GM19463 (cell line): ENCODE measurements around the gene GAS5.
A peak's percentile ranks its signal among the peaks of the same experiment; 100 is the strongest.
"Not testable (repeated sequence)": the region's sequence is repeated elsewhere in the genome, so short reads cannot be mapped to it uniquely, and the experiment has no call there.

ENCODE experiments used
- ATAC-seq: cut with Tn5 transposase; IDR thresholded peaks from one replicate; pipeline ENCODE4 v1.9.1; 2021; ENCODE audit warnings: mild to moderate bottlenecking, moderate library complexity; ENCODE audit not compliant: unreplicated experiment

Gene GAS5

DNA sequence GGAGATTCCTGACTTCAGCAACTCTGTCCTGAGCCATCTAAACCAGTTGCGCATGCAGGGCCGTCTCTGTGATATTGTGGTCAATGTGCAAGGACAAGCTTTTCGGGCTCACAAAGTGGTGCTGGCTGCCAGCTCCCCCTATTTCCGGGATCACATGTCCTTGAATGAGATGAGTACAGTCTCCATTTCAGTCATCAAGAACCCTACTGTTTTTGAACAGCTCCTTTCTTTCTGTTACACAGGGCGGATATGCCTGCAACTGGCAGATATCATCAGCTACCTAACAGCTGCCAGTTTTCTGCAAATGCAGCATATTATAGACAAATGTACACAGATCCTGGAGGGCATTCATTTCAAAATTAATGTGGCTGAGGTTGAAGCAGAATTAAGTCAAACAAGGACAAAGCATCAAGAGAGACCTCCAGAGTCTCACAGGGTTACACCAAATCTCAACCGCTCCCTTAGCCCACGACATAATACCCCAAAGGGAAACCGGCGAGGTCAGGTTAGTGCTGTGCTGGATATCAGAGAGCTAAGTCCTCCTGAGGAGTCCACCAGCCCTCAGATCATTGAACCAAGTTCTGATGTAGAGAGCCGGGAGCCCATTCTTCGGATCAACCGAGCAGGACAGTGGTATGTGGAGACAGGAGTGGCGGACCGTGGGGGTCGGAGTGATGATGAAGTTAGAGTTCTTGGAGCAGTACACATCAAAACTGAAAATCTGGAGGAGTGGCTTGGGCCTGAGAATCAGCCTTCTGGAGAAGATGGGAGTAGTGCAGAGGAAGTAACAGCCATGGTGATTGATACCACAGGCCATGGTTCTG is 2.7 kb upstream of the GAS5 start:
- ATAC-seq, result peak; percentile 19

DNA sequence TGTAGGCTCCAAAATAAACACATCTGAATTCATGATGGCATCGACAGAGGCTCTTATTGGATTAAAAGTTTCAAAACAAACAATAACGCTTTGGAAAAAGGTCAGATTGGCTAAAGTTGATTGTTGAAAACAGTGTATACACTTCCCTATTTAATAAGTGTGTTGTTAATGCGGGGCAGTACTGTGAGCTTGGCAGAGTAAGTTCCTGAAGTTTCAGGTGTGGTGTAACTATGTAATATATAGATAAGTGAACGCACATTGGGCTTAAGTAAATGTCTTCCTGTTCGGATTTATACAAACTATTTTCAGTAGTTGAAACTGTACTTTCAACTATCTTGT is 1.2 kb upstream of the GAS5 start:
- no peak for ATAC-seq

DNA sequence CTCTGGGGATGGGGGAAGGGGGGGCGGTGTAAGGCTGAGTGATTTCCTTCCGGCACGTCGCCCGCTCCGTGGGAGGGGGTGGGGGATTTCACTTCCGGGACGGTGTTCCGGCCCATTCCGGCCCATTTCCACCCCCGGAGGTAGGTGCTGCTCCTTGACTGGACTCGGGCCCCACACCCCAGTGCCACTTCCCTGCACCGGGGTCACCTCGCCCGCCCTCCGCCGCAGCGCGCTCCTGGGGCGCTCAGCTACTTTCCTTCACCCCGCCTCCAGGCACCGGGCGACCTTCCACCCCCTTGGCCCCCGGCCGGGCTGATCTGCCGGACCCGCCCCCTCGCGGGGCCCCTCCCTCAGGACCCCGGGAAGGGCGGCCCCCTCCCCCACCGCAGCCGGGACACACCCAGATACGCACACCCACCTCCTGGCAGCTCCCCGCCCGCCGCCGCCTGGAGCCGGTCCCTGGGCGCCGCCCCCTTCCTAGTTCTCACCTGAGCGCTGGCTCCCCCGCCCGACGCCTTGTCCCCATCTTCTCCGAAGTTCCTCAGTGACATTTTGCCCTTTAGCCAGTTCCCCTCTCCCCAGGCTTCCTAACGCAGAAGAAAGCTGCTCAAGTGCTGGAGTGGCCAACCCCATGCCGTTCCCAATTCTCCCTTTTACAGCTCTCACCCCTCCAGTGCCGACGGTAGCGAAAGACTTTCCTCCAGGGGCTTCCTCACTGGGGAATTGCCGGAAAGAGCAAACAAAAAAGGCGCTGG is 654 bp upstream of the GAS5 start, which contains the start of gene ZBTB37:
TSS of gene ZBTB37 (plus strand) at position 115 of the 755 bp plus-strand sequence. CDS start 1,846 bp downstream, outside the sequence.
- ATAC-seq, result peak; percentile 65

DNA sequence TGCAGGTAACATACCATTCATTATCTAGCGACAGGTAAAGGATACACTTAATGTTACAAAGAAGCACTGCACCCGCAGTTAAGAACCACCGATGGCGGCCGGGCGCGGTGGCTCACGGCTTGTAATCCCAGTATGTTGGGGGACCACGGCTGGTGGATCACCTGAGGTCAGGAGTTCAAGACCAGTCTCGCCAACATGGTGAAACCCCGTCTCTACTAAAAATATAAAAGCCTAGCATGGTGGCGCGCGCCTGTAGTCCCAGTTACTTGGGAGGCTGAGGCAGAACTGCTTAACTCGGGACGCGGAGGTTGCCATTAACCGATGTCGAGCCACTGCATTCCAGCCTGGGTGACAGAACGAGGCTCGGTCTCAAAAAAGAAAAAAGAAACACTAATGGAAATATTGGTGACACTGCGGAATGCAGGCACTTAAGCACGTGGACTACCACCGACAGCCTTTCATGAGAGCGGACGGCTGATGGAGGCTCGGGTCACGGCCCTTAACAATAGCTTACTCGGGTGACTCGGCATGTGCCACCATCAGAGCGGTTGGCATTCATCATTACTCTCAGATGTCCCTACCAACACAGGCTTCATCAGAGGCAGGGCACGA is 542 bp downstream of the GAS5 start:
- no peak for ATAC-seq

DNA sequence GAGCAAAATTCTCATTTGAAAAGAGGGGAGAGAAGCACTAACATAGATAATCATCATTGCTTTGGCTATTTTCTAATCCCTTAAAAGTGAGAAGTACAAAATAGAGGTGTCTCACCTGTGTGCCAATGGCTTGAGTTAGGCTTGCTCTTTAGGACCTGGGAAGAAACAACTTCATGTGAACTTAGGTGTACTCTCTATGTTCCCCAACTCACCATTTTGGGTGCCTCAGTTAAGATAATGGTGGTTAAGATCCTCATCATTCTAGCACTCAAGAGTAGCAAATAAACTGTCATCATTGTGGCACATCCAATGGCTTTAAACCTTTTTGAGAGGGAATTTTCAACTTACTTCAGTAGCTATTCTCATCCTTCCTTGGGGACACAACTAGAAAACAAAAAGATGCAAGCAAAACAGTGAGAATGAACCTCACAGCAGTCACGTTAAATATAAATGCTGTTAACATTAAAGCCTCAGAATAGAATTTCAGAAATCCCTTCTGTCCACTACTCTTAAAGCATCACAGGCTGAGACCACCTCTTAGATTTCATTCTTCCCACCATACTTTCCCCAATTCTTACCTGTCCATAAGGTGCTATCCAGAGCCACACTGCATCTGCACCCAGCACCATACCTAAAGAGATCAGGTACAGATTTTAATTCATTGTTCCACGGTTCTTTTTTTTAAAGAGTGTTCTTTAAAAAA is 1.2 kb downstream of the GAS5 start:
- ATAC-seq, result no peak

DNA sequence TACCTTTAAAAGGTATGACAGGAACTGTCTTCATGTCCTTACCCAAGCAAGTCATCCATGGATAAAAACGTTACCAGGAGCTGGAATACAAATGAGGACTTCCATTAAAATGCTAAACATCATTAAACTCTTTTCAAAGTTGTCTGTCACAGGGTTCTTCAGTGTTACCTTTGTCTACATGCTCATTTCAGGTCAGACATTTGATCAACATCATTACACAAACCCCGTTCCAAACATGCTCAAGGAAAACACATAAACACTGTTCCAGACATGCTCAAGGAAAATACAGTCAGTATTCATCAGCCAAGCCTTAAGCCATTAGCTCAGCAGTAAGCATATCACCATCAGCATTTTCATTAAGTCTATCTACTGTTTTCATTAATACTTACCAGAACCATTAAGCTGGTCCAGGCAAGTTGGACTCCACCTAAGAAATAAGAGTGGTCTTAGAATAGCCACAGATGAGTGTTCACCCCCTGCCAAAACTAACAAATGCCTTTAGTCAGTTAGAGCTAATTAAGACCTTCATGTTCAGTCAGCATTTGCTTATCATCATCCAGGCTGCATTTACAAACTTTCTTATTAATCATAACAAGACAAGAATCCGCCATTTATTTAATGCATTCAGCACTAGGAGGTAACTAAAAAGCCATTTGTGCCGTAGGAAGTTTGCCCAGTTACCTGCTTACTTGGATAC is 2.2 kb downstream of the GAS5 start:
- no peak for ATAC-seq

DNA sequence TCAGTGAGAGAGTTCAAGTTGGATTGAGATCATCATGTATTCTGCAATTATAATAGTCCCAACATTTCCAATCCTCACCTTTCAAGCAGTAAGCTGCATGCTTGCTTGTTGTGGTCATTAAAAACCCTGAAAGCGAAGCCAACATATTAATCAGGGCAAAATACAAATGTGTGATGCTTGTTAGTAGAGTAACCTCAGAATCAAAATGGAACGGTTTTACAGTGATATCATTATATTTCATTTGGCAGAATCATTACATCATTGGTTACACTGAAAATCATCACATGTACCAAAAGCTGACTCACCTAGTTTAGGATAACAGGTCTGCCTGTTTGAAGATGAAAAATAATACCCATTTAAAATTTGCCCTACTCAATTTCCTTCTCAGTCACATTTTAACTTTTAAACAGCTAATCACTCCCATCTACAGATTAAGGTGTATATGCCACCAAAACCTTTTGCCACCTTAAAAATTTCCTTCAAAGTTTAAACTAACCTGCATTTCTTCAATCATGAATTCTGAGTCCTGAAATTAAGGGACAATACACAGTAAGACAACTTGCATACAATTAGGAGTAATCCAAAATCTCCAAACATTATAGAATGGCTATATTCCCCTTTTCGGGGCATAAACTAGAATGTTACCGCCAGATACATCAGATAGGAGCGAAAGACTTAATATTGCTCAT is 3.5 kb downstream of the GAS5 start:
- no peak for ATAC-seq

DNA sequence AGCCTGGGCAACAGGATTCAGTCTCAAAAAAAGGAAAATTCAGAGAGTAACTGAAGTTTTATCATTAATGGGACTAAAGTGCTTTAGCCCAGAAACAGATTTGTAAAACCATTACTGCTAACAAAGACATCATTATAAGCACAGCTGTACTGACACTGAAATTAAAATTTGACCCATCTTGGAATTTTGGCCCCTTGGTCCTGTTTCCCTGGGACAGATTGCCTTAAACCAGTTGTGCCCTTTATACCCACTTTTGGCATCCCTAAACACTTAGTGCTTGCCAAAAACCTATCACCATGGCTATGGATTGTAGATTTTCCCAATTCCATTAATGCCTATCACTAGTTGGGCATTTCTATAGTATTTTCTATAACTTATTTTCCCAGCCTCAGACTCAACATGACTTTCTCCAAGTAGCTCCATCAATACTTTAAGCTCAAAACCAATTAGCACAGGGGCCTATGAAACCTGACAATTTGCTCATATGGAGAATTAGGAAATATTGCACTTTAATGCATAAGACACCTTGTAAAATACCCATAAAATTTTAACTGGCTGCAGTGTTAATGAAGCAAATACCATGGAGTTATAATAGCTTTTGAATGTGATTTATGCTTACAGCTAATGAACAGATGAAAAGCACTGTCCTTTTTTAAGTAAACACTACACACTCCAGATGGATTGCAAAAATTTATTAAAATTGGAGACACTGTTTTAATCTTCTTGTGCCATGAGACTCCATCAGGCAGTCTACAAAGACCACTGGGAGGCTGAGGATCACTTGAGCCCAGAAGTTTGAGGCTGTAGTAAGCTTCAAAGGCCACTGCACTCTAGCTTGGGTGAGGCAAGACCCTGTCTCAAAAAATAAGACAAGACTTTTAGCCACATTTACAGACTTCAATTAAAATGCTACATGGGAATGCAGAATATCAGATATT is 4.3 kb downstream of the GAS5 start:
- ATAC-seq, result no peak

DNA sequence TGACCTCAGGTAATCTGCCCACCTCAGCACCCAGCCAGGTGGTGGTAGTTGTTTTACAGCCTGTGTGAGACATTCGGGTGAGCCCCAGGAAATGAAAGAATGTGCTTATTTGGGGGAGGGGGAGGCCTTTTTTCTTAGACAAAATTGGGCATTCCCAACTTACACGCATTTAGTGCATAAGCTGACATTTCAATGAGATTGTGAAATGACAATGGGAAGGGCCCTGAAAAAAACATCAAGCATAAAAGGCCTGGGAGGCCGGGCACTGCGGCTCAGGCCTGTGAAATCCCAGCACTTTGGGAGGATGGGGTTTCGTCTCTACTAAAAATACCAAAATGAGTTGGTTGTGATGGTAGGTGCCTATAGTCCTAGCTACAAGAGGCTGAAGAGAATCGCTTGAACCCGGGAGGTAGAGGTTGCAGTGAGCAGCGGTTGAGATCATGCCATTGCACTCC is 5.0 kb downstream of the GAS5 start:
- ATAC-seq, result no peak

DNA sequence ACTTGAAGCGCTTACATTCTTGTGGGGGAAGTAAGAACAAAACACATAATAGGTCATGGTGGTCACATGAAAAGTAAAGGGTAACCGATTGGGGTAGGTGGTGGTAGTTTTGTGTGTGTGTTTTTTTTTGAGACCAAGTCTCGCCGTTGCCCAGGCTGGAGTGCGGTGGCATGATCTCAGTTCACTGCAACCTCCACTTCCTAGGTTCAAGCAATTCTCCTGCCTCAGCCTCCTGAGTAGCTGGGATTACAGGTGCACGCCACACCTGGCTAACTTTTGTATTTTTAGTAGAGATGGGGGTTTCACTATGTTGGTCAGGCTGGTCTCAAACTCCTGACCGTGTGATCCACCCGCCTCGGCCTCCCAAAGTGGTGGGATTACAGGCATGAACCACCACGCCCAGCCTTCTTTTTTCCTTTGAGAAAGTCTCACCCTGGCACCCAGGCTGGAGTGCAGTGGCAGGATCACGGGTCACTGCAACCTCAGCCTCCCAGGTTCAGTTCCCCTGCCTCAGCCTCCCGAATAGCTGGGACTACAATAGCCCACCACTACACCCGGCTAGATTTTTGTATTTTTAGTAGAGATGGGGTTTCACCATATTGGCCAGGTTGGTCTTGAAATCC is 5.5 kb downstream of the GAS5 start:
- not testable (repeated sequence) for ATAC-seq

DNA sequence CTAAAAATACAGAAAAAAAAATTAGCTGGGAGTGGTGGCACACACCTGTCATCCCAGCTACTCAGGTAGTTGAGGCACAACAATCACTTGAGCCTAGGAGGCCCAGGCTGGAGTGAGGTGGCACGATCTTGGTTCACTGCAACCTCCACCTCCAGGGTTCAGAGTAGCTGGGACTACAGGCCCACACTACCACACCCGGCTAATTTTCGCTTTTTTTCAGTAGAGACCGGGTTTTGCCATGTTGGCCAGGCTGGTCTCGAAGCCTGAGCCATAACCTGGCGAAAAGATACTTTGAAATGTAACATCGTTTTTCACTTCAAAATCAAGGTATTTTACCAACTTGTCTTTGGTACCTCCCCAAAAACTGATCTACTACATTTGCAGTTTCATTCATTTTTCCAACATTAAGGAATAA is 6.1 kb downstream of the GAS5 start:
- no peak for ATAC-seq

DNA sequence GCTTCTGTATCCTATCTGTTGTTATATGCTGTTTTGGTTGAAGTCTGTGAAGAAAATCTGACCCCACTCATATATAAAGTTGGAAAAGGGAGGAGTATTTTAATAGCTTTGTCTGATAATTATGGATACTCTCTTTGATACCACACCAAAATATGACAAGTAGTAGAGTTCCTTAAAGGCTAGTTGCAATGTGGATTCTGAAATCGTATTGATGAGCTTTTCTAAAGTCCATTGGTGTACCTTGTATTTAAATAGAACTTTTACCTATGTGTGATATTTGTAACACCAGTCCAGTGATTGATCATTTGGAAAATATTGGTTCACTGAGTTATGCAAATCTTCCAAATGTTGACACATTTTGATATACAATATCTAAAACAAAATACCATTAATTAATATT is 7.7 kb downstream of the GAS5 start:
- no peak for ATAC-seq

DNA sequence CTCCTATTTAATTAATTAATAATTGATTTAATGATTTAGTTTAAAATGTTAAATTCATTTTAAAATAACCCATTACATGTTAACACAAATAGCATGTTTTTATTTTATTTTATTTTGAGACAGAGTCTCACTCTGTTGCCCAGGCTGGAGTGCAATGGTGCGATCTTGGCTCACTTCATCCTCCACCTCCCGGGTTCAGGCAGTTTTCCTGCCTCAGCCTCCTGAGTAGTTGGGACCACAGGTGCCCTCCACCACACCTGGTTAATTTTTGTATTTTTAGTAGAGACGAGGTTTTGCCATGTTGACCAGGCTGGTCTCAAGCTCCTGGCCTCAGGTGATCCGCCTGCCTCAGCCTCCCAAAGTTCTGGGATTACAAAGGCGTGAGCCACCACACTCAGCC is 8.2 kb downstream of the GAS5 start:
- not testable (repeated sequence) for ATAC-seq

DNA sequence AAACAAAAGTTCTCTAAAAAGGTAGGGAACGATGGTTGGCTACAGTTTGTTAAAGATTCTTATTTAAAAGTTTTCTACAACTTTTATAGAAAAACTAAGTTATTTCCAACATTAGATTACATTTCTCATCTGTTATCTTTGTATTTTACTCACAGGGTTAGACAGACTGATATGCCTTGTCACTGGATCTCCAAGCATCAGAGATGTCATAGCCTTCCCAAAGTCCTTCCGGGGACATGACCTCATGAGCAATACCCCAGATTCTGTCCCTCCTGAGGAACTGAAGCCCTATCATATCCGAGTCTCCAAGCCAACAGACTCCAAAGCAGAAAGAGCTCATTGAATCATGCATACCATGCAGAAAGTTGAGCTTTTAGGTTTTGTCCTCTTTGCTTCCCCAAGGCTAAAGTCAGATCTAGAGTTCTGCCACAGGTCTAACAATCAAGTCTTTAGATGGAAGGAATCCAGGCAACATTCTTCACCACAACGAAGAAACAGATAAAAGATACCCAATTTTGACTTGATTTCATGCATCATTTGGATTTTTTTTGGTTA is 10.3 kb downstream of the GAS5 start:
- ATAC-seq, result no peak

DNA sequence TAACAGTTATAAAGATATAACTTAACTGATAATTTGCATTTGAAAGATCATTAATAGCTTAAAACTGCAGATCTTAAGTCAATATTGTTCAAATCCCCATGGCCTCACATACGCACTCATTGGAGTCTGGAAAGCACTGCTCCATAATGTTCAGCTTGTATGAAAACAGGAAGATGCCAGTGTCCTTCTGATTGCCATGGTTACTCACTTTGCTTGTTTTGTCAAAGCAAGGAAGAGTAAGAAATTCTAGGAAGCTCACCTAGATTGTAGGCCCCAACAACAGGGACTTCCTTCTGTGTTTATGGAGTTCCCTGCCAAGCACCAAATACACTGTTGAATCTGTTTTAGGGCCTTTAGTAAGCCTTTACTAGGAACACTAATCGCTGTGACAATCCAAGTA is 10.9 kb downstream of the GAS5 start:
- no peak for ATAC-seq

DNA sequence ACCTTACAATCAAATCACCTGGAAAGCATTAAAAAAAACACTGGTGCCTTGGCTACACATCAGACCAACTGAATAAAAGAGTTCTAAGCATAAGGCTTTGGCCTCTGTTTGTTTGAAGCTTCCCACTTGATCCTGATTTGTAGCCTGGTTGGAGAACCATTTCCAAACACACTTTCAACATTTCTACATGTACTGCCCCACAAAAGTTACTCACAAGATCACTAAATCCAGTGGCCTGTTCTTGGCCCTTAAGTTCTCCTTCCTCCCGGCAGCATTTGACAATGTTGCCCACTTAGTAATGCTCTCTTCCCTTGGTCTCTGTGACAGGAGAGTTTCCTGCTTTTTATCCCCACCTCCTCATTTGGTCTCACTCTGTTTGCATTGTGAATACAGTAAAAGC is 11.8 kb downstream of the GAS5 start:
- ATAC-seq, result no peak

DNA sequence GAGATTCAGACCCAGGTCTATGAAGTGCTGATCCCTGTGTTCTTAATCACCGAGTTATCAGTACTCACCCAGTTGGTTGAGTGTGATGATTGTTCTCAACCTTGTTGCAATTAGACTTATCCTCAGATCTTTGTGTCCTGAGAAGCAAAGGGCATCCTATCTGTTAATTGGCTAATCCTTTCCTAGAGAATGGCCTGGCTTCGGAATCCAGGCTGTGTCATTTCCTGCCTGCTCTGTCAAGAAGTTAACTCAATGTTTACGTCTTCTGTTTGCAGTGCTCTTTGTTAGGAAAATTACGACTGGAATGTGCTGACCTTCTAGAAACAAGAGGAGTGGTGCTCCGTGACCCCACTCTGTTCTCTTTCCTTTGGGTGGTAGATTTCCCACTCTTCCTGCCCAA is 14.7 kb downstream of the GAS5 start:
- ATAC-seq, result no peak

DNA sequence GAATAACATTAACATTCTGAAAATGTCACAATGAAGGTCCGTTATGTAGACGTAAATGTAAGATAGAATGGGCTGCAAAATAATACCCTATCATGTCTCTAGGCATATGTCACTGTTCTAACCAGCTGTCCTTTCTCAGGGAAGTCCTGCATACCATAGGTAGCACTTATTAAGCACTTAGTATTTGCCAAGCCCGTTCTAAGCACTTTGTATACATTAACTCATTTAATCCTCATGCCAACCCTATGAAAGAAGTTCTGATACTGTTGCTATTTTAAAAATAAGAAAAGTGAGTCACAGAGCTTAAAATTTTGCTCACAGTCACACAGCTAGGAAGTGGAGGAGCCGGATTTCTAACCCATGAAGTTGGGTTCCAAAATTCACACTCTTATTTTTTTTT is 15.7 kb downstream of the GAS5 start:
- ATAC-seq, result no peak
